Activated CD4-positive, alpha-beta T cell treated with anti-CD3 and anti-CD28 coated beads, Interleukin-2, amount 50 U/mL, for 48 hours (primary cell): ENCODE results near the gene SEMA3F.
"Not testable (repeated sequence)": the region's sequence is repeated elsewhere in the genome, so short reads cannot be mapped to it uniquely, and the experiment has no call there.

ENCODE experiments used
- DNase-seq, 2 experiments: peaks; one replicate each; pipeline ENCODE4 v3.0.0-alpha.2; 2020

The SEMA3F gene

DNA sequence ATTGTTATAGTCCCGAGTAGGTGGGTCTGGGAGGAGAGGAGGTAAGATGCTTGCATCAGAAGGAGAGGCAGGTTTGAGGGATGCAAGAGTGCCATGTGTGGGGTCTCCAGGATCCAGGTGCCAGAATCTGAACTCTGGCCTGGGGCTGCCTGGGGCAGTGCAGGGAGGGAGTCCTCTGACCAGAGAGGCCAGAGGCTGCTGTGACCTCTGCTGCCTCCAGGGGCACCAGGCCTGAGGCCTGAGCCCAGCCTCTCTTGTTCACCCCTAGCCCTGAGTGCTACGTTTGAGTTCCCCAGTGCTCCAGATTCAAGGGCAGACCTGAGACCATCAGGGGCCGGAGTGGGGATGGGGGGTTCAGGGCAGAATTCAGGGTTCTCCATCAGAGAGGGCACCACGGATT is 57.4 kb downstream of the SEMA3F start:
- DNase-seq = no peak

DNA sequence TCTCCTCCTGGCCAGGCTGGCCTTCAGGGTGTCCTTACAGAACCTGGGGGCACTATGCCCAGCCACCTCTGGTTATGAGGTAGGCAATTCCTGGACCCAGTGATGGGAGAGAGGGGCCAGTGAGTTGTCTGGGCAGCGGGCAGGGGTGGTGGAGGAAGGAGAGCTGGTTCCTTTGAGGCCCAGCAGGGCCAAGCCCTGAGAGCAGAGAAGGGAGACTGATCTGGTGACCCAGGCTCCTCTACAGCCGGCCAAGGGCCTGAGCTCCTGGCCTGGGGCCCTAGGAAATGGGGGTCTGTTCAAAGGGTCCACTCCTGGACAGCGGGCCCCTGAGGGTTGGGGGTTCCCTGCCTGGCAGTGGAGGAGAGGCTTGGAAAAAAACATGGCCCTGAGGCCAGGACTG is 57.8 kb downstream of the SEMA3F start:
- no peak for DNase-seq

DNA sequence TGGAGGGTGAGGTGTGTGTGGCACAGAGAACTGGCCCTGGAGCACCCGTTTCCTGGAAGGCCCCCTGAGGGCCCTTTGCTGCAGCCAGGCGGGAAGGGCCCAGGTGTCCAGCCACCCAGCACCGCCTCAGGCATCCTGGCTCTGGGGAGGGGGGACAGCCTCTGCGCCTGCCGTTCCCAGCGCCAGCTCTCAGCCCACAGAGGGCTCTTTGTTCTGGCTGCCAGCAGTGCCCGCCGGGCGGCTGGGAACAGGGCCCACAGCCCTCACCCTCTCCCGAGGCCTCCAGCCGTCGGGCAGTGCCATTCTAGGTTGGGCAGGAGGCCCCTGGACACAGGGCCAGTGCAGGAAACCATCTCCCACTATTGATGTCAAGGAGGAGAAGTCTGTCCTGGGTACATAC is 58.2 kb downstream of the SEMA3F start:
- no peak for DNase-seq

GRCh38 chr3:50214824-50215223 is 59.7 kb downstream of the SEMA3F start:
- no peak for DNase-seq

GRCh38 chr3:50215529-50215928 is 60.4 kb downstream of the SEMA3F start:
- DNase-seq = no peak

- DNase-seq = no peak
Observed at GRCh38 chr3:50217681-50218080, 62.6 kb downstream of the SEMA3F start.

DNA sequence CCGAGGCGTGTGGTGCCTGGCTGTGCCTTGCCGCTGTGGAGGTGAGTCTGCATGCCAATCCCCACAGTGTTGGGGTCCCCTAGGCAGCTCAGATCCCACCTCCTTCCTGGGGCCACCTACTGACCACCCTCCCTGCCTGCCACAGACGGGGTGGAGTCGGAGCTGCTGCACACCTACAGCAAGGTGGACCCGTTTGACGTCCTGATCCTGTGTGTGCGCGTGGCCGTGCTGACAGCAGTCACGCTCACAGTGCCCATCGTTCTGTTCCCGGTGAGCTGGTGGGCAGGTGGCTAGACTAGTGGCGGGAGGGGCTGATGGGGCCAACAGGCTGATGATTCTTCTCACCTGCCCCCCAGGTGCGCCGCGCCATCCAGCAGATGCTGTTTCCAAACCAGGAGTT is 63.3 kb downstream of the SEMA3F start:
- DNase-seq = no peak

DNA sequence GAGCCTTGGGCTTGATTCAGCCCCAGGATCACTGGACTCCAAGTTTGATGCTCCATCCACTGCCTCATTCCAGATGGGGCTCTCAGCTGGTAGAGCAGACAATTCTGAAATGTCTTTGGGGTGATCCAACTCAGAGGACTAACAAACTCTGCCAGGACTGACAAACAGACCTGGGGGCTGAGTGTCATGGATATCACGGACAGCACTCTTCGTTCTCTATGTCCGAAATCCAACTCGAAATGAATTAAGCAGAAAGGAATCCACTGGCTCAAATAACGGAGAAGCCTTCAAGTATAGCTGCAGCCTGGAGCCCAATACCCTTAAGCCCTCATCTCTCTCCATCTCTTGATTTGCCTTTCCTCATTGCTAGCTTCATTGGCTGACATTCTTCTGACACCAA is 64.2 kb downstream of the SEMA3F start:
- no peak for DNase-seq

DNA sequence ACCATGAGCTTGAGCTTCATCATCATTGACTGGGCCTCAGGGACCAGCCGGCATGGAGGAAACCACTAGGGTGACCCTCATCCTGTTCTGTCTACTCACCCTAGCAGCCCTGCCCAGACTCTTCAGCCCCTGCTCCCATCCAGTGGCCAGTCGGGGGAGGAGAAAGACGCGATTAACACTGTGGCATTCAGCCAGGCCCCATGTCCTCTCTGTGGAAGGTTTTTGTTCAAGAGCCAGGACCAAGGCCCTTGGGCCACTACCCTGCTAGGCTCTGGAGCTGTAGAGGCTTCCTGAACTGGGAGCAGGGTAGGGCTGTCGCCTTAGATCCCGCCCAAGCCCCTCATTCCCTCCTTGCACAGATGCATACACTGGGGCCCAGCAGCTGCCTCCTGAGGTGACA is 65.0 kb downstream of the SEMA3F start:
- no peak for DNase-seq

DNA sequence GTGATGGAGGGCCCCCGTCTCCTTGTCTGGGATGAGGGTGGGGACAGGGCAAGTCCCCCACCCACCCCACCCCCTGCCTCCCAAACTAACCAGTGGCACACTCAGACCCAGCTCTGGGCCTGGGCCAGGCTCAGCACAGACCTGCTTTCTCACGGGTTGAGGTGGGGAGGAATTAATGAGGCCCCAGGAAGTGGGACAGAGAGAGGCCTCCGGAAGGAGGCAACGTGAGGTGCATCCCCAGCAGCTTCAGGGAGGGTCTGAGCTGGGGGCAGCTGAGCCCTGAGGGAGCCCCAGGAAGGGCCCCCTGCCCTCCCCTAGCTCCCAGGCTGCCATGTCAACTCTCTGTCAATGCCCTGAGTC is 65.9 kb downstream of the SEMA3F start:
- DNase-seq = no peak

- DNase-seq = no peak
Observed at GRCh38 chr3:50221411-50222168, 66.5 kb downstream of the SEMA3F start.

- DNase-seq = no peak
Observed at GRCh38 chr3:50222169-50222528, 67.0 kb downstream of the SEMA3F start.

DNA sequence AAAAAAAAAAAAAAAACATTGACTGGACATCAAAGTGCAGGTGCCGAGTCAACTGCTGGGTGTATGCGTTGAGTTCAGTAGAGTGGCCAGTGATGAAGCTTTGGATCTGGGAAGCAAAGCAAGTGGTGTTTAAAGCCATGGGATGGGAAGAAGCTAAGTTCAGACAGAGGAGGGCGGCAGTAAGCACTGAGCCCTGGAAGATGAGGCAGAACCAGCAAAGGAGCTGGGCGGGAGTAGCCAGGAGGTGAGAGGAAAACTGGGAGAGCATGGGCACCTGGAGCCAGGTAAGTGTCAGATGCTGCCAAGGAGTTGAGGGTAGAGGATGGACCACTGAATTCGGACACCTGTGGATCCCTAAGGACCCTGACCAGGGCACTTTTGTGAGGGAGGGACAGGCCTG is 69.5 kb downstream of the SEMA3F start:
- no peak for DNase-seq

- peak; percentile 51 to 65 for DNase-seq
Observed at GRCh38 chr3:50226888-50227389, 71.8 kb downstream of the SEMA3F start.

- peak; percentile 89 to 91 for DNase-seq
Observed at GRCh38 chr3:50227390-50228183, 72.5 kb downstream of the SEMA3F start.

GRCh38 chr3:50228184-50228763 is 73.2 kb downstream of the SEMA3F start:
- DNase-seq = not testable (repeated sequence)

GRCh38 chr3:50229490-50229889 is 74.4 kb downstream of the SEMA3F start:
- no peak for DNase-seq

DNA sequence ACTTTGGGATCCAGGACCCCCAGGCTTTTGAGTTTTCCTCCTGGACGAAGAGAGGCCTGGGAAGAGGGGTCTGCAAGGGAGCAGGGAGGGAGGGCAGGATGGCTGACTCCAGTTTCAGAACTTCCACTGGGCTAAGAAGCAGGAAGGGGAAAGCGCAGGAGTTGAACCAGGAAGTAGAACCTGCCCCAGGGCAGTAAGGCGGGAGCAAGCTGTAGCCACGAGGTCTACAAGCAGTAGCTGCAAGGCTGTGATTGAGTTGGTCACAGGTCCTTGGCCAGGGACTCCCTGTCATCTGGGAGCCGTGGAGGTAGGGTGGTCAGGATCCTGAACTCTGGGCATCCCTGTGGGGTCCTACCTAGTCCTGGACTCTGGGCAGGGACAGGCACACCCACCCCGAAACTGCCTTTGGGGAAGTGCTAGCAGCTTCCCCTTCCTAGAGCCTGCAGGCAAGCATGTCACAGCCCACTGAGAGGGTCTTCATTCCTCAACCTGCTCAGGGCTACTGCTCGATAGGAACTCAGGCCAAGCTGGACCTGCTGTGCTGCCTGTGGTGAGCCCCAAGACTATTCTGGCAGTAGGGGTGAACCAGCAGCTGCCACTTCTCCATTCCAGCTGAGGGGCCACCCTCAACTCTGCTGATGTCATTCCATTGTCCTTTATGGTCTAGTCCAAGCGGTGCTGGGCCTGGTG is 75.1 kb downstream of the SEMA3F start:
- no peak for DNase-seq

GRCh38 chr3:50230794-50231125 is 75.6 kb downstream of the SEMA3F start:
- no peak for DNase-seq

DNA sequence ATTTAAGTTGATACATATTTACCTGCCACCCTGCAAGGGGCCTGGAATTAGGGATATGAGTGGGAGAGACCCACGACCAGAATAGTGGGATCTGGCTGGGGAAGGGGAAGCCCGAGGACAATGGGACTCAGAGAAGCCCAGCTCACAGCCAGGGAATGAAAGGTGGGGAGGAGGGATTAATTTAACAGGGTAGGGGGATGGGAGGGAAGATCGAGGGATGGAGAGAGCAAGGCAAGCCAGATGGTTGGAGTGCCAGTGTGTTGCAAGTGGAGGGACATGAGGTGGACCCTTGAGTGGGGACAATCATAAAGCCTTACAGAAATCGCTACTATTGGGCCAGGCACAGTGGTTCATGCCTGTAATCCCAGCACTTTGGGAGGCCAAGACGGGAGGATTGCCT is 76.5 kb downstream of the SEMA3F start:
- no peak for DNase-seq

DNA sequence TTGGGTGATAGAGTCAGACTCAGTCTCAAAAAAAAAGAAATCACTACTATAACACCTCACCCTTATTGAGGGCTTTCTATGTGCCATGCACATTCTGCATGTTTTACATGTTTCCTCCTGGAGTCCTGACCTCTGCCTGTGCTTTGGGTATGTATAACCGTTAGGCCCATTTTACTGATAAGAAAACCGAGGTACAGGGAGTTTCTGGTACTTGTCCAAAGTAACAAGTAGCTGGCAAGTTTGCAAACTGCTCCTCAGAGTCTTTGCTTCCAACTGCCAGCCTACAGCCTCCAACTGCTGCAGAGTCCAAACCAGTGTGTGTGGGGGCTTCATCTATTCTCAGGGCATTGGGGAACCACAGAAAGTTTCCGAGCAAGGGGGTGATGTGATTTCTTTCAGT is 77.2 kb downstream of the SEMA3F start:
- no peak for DNase-seq

- DNase-seq = no peak
Observed at GRCh38 chr3:50233176-50233575, 78.1 kb downstream of the SEMA3F start.

DNA sequence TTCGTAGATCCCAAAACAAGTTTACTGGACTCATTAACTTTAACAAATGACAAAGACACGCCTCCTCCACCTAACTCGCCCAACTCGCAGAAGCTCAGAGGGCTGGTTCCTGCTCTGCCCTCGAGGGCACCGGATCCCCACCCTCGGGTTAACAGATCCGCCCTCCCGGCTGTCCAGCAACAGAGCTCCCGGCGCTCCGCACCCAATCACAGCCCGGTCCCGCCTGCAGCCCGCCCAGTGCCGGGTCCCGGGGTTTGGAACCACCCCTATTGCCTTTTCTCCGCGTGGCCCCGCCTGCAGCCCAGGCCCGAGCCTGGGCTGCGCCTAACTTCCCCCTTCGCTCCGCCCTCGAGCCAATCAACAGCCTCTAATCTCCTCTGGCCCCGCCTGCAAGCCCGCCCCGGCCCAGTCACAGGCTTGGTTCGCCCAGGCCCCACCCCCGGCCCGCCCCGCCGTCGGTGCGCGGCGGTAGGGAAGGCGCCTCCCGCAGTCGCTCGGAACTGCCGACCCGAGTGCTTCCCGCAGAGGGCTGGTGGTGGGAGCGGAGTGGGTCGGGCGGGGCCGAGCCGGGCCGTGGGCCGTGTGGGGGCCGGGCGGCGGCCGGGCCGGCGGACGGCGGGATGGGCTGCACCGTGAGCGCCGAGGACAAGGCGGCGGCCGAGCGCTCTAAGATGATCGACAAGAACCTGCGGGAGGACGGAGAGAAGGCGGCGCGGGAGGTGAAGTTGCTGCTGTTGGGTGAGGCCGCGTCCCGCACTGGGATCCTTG is 80.8 kb downstream of the SEMA3F start, which contains the start of gene GNAI2:
Gene GNAI2 (plus strand): TSS at position 489 of the 768 bp plus-strand sequence. CDS start 132 bp downstream, at position 621.
- peak; percentile 99 for DNase-seq
